Activated T-cell treated with anti-CD3 and anti-CD28 coated beads, Interleukin-2, amount 50 U/mL, for 72 hours (primary cell): ENCODE data around the gene DCDC2C. TPM values are rescaled to one million over a fixed set of nuclear protein-coding genes. Genes with fewer than 3 reads are reported as not detected.

Experiments
- ATAC-seq, 2 donors: fragments of 150-1000 bp; cut with Tn5 transposase; replicated peaks in 1 of 2; 2 replicates each; pipeline ENCODE4 v1.10.0; 2021; ENCODE audit warnings: moderate library complexity in 2 of 2, mild to moderate bottlenecking in 1 of 2
- DNase-seq, 2 donors: peaks; one replicate each; pipeline ENCODE4 v3.0.0; 2021 to 2022; ENCODE audit warnings: mixed read lengths in 1 of 2
- H3K27ac Mint-ChIP-seq: one replicate; pipeline ENCODE4 v1.8.0; 2022; ENCODE audit warnings: mild to moderate bottlenecking, moderate library complexity, mixed read lengths
- H3K27me3 Mint-ChIP-seq: one replicate; pipeline ENCODE4 v1.8.0; 2022; ENCODE audit warnings: low read depth, mixed read lengths
- H3K36me3 Mint-ChIP-seq, 2 donors: one replicate each; pipeline ENCODE4 v1.8.0; 2022; ENCODE audit warnings: mixed read lengths in 2 of 2, mild to moderate bottlenecking in 1 of 2; ENCODE audit not compliant: insufficient read depth in 2 of 2
- H3K4me1 Mint-ChIP-seq: one replicate; pipeline ENCODE4 v1.8.0; 2022; ENCODE audit warnings: low read depth, mixed read lengths
- H3K4me3 Mint-ChIP-seq, 2 donors: one replicate each; pipeline ENCODE4 v1.8.0; 2022; ENCODE audit warnings: mild to moderate bottlenecking in 2 of 2, mixed read lengths in 2 of 2, moderate library complexity in 2 of 2
- H3K9me3 Mint-ChIP-seq, 2 donors: one replicate each; pipeline ENCODE4 v1.8.0; 2022; ENCODE audit warnings: mixed read lengths in 2 of 2
- total RNA-seq, 2 donors: library from RNA; stranded (reverse); gene quantifications; one replicate each; pipeline ENCODE4 v1.2.3, GENCODE V29; 2022

The DCDC2C gene
- total RNA-seq, 2 donors from 2014 or later = not detected

- Mint-ChIP-seq H3K27me3 (peaks cover 10% of the 10 kb centered on the region), H3K9me3 (no peaks in the 10 kb centered on the region), H3K36me3 (no peaks in the 10 kb centered on the region), H3K27ac (no peak overlapping the region), H3K4me1 (no peaks in the 10 kb centered on the region), H3K4me3 (no peak overlapping the region)
- DNase-seq (no peak), ATAC-seq (no peak)
Observed at GRCh38 chr2:3679616-3680393, 23.6 kb upstream of the DCDC2C start.

DNA sequence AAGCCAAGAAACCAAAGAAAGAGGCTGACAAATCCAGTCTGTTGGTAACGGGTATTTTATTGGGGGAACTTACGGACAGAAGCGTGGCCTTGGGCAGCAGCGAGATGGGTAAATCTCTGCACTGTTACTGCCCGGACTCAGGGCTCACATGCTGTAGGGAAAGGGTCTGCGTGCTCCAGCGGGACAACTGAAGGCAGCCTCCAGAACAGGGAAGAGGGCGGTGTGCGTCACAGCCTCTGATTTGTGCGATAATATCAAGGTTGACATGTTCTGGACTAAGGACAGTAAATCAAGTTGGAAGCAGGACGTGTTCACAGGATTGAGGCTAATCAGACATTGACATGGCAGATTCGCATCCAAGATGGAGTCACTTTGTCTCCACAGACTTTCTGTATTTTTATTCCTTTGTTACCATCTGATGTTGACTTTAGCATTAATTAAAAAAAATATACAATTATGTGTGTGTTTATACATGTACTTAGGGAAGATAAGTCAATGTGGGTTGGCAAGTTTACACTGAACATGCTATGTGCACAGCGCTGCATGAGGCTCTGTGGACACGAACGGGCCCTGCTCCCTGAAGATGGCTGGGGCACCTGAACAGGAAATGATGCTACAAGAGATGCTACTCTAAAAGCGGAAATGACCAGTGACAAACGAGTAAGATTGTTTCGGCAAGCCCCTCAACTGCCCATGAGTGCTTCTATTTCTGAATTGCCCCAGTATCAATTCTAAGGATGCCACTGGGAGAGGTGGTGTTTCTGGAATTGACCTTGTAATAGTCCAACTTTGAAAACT, 22.6 kb upstream of the DCDC2C start:
- H3K27ac Mint-ChIP-seq = no peak overlapping the region
- no peaks in the 10 kb centered on the region for H3K9me3 Mint-ChIP-seq
- DNase-seq (no peak), ATAC-seq (no peak)
- H3K4me1 Mint-ChIP-seq = no peaks in the 10 kb centered on the region
- peaks cover 6% of the 10 kb centered on the region for H3K27me3 Mint-ChIP-seq
- no peaks in the 10 kb centered on the region for H3K36me3 Mint-ChIP-seq
- no peak overlapping the region for H3K4me3 Mint-ChIP-seq

DNA sequence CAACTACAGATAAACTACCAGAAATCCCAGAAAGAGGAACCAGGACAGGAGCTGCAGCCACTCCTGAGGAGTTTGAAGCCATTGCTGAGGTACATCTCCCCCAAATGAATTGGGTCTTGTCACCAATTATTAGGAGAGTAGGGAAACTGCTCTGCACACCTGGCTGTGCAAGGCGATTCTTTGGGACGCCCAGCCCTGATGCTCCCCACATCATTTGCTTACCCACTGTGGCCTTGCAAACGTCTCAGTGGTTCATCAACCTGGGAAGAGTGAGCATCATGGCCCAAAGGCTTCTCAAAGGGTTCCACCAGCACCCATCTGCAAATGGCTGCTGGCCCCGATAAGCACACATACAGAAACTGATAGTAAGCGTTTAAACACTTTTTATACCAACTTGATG, 21.8 kb upstream of the DCDC2C start:
- Mint-ChIP-seq H3K4me3 (no peak overlapping the region), H3K27me3 (peaks cover 6% of the 10 kb centered on the region), H3K9me3 (no peaks in the 10 kb centered on the region), H3K4me1 (no peaks in the 10 kb centered on the region), H3K36me3 (no peaks in the 10 kb centered on the region), H3K27ac (no peak overlapping the region)
- DNase-seq (no peak), ATAC-seq (no peak)

- Mint-ChIP-seq H3K4me3 (no peak overlapping the region), H3K9me3 (no peaks in the 10 kb centered on the region), H3K4me1 (no peaks in the 10 kb centered on the region), H3K36me3 (no peaks in the 10 kb centered on the region), H3K27ac (no peak overlapping the region), H3K27me3 (peaks cover 13% of the 10 kb centered on the region)
- no peak for DNase-seq
- no peak for ATAC-seq
Observed at GRCh38 chr2:3682811-3683210, 20.6 kb upstream of the DCDC2C start.

GRCh38 chr2:3683748-3684454, 19.5 kb upstream of the DCDC2C start:
- DNase-seq (no peak), ATAC-seq (no peak)
- no peaks in the 10 kb centered on the region for H3K36me3 Mint-ChIP-seq
- H3K4me3 Mint-ChIP-seq = no peak overlapping the region
- H3K4me1 Mint-ChIP-seq = no peaks in the 10 kb centered on the region
- peaks cover 11% of the 10 kb centered on the region for H3K27me3 Mint-ChIP-seq
- H3K27ac Mint-ChIP-seq = no peak overlapping the region
- H3K9me3 Mint-ChIP-seq = no peaks in the 10 kb centered on the region

- H3K9me3 Mint-ChIP-seq = peaks cover 2% of the 10 kb centered on the region in 2 donors
- H3K27ac Mint-ChIP-seq = no peak overlapping the region
- H3K27me3 Mint-ChIP-seq = peaks cover 16% of the 10 kb centered on the region
- ATAC-seq = no peak
- peaks cover 1 to 3% of the 10 kb centered on the region in 2 donors for H3K36me3 Mint-ChIP-seq
- no peaks in the 10 kb centered on the region for H3K4me1 Mint-ChIP-seq
- H3K4me3 Mint-ChIP-seq = no peak overlapping the region
- DNase-seq = no peak
Observed at GRCh38 chr2:3689998-3690748, 13.2 kb upstream of the DCDC2C start.

DNA sequence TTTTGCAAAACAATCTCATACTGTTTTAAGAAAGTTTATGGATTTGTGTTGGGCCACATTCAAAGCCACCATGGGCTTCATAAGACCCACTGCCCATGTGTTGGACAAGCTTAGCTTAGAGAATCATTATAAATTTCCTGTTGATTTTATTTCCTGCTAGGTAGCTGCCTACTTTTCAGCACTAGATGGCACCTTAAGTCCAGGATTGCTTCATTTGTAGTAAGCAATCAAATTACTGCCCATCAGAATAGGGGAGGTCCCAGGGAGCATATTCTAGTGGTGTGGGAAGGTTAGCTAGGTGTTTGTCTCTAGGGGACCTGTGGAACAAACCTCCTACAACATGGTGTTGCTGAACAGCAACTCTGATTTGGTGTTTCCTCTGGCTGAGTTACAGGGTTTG, 11.0 kb upstream of the DCDC2C start:
- no peaks in the 10 kb centered on the region for H3K4me1 Mint-ChIP-seq
- H3K9me3 Mint-ChIP-seq = peaks cover 2% of the 10 kb centered on the region in 2 donors
- DNase-seq (no peak), ATAC-seq (no peak)
- no peak overlapping the region for H3K27ac Mint-ChIP-seq
- H3K27me3 Mint-ChIP-seq = peaks cover 12% of the 10 kb centered on the region
- no peak overlapping the region for H3K4me3 Mint-ChIP-seq
- peaks cover 1 to 3% of the 10 kb centered on the region in 2 donors for H3K36me3 Mint-ChIP-seq

DNA sequence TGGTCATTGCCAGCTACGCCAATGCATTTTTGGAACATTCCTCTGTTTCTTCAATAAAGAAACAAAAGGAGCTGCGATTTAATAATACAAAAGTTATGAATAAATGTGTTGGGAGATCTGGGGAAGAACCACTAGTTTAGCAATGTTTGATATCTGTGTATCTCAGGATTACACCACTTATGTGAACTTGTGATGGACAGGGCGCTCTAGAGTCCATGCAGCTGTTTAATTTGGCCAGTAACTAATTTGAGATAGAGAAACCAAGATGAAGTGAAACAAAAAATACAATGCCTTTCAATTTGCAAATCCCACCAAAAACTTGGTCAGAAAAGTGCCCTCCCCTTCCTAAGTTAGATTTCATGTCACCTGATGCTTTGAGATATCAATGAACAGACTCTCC, 6.8 kb upstream of the DCDC2C start:
- Mint-ChIP-seq H3K4me1 (no peaks in the 10 kb centered on the region), H3K36me3 (peaks cover 1 to 3% of the 10 kb centered on the region in 2 donors), H3K27ac (no peak overlapping the region), H3K27me3 (peaks cover 15% of the 10 kb centered on the region), H3K4me3 (no peak overlapping the region), H3K9me3 (no peaks in the 10 kb centered on the region)
- DNase-seq = no peak
- ATAC-seq = no peak

DNA sequence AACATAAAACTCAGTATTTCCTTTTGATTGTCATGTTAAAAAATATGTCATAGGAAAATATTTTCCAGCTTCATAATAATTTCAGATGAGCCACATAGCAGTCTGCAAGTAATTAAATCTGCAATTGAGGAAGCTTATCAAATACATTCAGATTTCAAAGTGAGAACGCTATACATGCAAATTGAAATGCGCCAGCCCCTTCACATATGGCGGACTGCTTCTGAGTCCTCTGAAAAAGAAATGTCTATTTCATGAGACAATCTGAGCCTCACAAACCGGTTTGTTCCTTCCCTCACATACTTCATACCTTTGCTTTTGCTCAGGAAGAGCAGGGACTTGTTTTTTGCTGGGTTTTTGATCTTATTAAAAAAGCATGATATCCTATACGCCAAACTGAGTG, 2.3 kb upstream of the DCDC2C start:
- Mint-ChIP-seq H3K4me3 (no peak overlapping the region), H3K27me3 (peaks cover 39% of the 10 kb centered on the region), H3K36me3 (peaks cover 2 to 3% of the 10 kb centered on the region in 2 donors), H3K27ac (no peak overlapping the region), H3K9me3 (no peaks in the 10 kb centered on the region), H3K4me1 (no peaks in the 10 kb centered on the region)
- DNase-seq (no peak), ATAC-seq (no peak)

DNA sequence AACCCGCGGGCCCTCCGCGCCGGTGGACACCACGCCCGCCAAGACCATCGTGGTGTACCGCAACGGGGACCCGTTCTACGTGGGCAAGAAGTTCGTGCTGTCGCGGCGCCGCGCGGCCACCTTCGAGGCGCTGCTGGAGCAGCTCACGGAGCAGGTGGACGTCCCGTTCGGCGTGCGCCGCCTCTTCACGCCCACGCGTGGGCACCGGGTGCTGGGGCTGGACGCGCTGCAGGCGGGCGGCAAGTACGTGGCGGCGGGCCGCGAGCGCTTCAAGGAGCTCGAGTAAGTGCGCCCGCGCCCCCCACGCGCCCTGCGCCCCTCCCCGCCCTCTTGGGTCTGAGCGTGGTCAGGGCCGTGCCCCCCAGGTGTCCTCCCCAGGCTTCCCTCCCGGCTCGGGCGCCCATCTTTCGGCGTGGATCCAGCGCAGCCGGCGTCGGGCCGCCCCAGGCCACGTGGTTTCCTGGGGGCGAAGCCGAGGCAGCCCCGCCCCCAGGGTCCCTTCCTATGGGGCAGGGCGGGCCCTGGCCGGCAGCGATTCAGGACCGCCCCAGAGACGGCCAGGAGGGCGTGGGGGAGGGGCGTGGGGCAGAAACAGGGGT, 481 bp downstream of the DCDC2C start:
- Mint-ChIP-seq H3K4me1 (no peaks in the 10 kb centered on the region), H3K27me3 (peaks cover 53% of the 10 kb centered on the region), H3K27ac (no peak overlapping the region), H3K4me3 (no peak overlapping the region), H3K36me3 (peaks cover 2 to 3% of the 10 kb centered on the region in 2 donors), H3K9me3 (no peaks in the 10 kb centered on the region)
- DNase-seq (no peak), ATAC-seq (no peak)

DNA sequence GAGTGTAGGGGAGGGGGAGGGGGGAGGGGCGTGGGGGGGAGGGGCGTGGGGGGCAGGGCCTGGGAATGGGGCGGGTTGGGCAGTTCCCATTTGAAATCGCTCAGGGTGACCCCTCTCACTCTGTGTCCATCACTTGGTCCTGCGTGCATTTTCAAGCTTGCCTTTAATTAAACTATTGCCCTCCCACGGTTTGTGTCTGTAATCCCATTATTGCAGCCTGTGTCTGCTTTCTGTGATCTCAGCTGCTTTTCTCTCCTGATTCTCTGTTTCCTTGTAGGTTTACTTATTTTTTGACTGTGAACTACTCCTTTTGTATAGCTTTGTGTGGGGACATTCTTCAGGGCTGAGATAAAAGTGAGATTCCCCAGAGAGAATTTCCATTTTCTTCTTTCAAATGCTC, 1.3 kb downstream of the DCDC2C start:
- H3K27me3 Mint-ChIP-seq = peaks cover 52% of the 10 kb centered on the region
- DNase-seq (no peak), ATAC-seq (no peak)
- H3K36me3 Mint-ChIP-seq = peaks cover 2 to 3% of the 10 kb centered on the region in 2 donors
- no peak overlapping the region for H3K27ac Mint-ChIP-seq
- no peaks in the 10 kb centered on the region for H3K9me3 Mint-ChIP-seq
- H3K4me1 Mint-ChIP-seq = no peaks in the 10 kb centered on the region
- no peak overlapping the region for H3K4me3 Mint-ChIP-seq

GRCh38 chr2:3705782-3706181, 2.4 kb downstream of the DCDC2C start:
- ATAC-seq (no peak), DNase-seq (no peak)
- Mint-ChIP-seq H3K36me3 (peaks cover 2 to 3% of the 10 kb centered on the region in 2 donors), H3K4me1 (no peaks in the 10 kb centered on the region), H3K9me3 (peaks cover 0 to 2% of the 10 kb centered on the region in 2 donors), H3K27me3 (peaks cover 50% of the 10 kb centered on the region), H3K4me3 (no peak overlapping the region), H3K27ac (no peak overlapping the region)
